Measurements from ENCODE around the gene ZNF106. TPM values are rescaled to one million over a fixed set of nuclear protein-coding genes. Genes with fewer than 3 reads are reported as not detected.

ZNF106 gene
- total RNA-seq, 1 donor from 2014 or later = 58.1 TPM

GRCh38 chr15:42402455-42403205, 88.3 kb downstream of the ZNF106 start:
- no peak overlapping the region for H3K4me3 Mint-ChIP-seq (ENCODE audit: unreplicated experiment)
- DNase-seq (ENCODE audit: low spot score) = no peak
- H3K9me3 Mint-ChIP-seq (ENCODE audit: low read depth) = no peaks in the 10 kb centered on the region
- H3K27ac Mint-ChIP-seq (ENCODE audit: unreplicated experiment) = no peak overlapping the region
- no peaks in the 10 kb centered on the region for H3K4me1 Mint-ChIP-seq (ENCODE audit: low read depth)
- H3K27me3 Mint-ChIP-seq (ENCODE audit: low read depth) = no peaks in the 10 kb centered on the region
- no peak for TF ChIP-seq CTCF (IDR thresholded peaks at IDR 0.05)
- peaks cover 2% of the 10 kb centered on the region for H3K36me3 Mint-ChIP-seq (ENCODE audit: low read depth)

- H3K4me3 Mint-ChIP-seq (ENCODE audit: unreplicated experiment) = no peak overlapping the region
- no peak for DNase-seq (ENCODE audit: low spot score)
- H3K36me3 Mint-ChIP-seq (ENCODE audit: low read depth) = peaks cover 2% of the 10 kb centered on the region
- no peak for TF ChIP-seq CTCF (IDR thresholded peaks at IDR 0.05)
- no peak overlapping the region for H3K27ac Mint-ChIP-seq (ENCODE audit: unreplicated experiment)
- H3K27me3 Mint-ChIP-seq (ENCODE audit: low read depth) = no peaks in the 10 kb centered on the region
- no peaks in the 10 kb centered on the region for H3K4me1 Mint-ChIP-seq (ENCODE audit: low read depth)
- no peaks in the 10 kb centered on the region for H3K9me3 Mint-ChIP-seq (ENCODE audit: low read depth)
These were observed 89.1 kb downstream of the ZNF106 start for GRCh38 chr15:42401544-42402454.

GRCh38 chr15:42395838-42396237, 95.1 kb downstream of the ZNF106 start:
- Mint-ChIP-seq H3K27ac (ENCODE audit: unreplicated experiment) (no peak overlapping the region), H3K27me3 (ENCODE audit: low read depth) (no peaks in the 10 kb centered on the region), H3K4me1 (ENCODE audit: low read depth) (no peaks in the 10 kb centered on the region), H3K36me3 (ENCODE audit: low read depth) (peaks cover 2% of the 10 kb centered on the region), H3K4me3 (ENCODE audit: unreplicated experiment) (no peak overlapping the region), H3K9me3 (ENCODE audit: low read depth) (no peaks in the 10 kb centered on the region)
- DNase-seq (ENCODE audit: low spot score) = no peak
- TF ChIP-seq CTCF (IDR thresholded peaks at IDR 0.05) = no peak

- Mint-ChIP-seq H3K27me3 (ENCODE audit: low read depth) (no peaks in the 10 kb centered on the region), H3K4me3 (ENCODE audit: unreplicated experiment) (no peak overlapping the region), H3K4me1 (ENCODE audit: low read depth) (no peaks in the 10 kb centered on the region), H3K27ac (ENCODE audit: unreplicated experiment) (no peak overlapping the region), H3K9me3 (ENCODE audit: low read depth) (no peaks in the 10 kb centered on the region), H3K36me3 (ENCODE audit: low read depth) (no peaks in the 10 kb centered on the region)
- no peak for TF ChIP-seq CTCF (IDR thresholded peaks at IDR 0.05)
- no peak for DNase-seq (ENCODE audit: low spot score)
These were observed 96.8 kb downstream of the ZNF106 start for GRCh38 chr15:42394106-42394505.

GRCh38 chr15:42392309-42393024, 98.5 kb downstream of the ZNF106 start:
- H3K4me3 Mint-ChIP-seq (ENCODE audit: unreplicated experiment) = no peak overlapping the region
- no peaks in the 10 kb centered on the region for H3K9me3 Mint-ChIP-seq (ENCODE audit: low read depth)
- no peak for DNase-seq (ENCODE audit: low spot score)
- no peak for TF ChIP-seq CTCF (IDR thresholded peaks at IDR 0.05)
- no peak overlapping the region for H3K27ac Mint-ChIP-seq (ENCODE audit: unreplicated experiment)
- no peaks in the 10 kb centered on the region for H3K36me3 Mint-ChIP-seq (ENCODE audit: low read depth)
- no peaks in the 10 kb centered on the region for H3K4me1 Mint-ChIP-seq (ENCODE audit: low read depth)
- no peaks in the 10 kb centered on the region for H3K27me3 Mint-ChIP-seq (ENCODE audit: low read depth)
